ENCODE measurements around the gene TMED3. TPM values are rescaled to one million over a fixed set of nuclear protein-coding genes. Genes with fewer than 3 reads are reported as not detected.

Gene TMED3
- total RNA-seq, 4 donors from 2014 or later: 32.9 to 42.4 (median 34.6) TPM

- TF ChIP-seq CTCF (IDR thresholded peaks at IDR 0.05): no peak
- DNase-seq (ENCODE audit: low spot score) (no peak), ATAC-seq (ENCODE audit: low FRiP score) (no peak)
Measured at GRCh38 chr15:79321876-79322275, 11.0 kb downstream of the TMED3 start.

GRCh38 chr15:79322306-79322705 is 11.4 kb downstream of the TMED3 start:
- no peak for TF ChIP-seq CTCF (IDR thresholded peaks at IDR 0.05)
- DNase-seq (ENCODE audit: low spot score): no peak
- ATAC-seq (ENCODE audit: low FRiP score): no peak

- DNase-seq (ENCODE audit: low spot score): no peak
- no peak for TF ChIP-seq CTCF (IDR thresholded peaks at IDR 0.05)
- no peak for ATAC-seq (ENCODE audit: low FRiP score)
Measured at GRCh38 chr15:79322945-79323344, 12.0 kb downstream of the TMED3 start.

GRCh38 chr15:79329171-79329611 is 18.3 kb downstream of the TMED3 start:
- no peak for DNase-seq (ENCODE audit: low spot score)
- TF ChIP-seq CTCF (IDR thresholded peaks at IDR 0.05): no peak

GRCh38 chr15:79332824-79333510 is 22.1 kb downstream of the TMED3 start:
- DNase-seq (ENCODE audit: low spot score) (no peak), ATAC-seq (ENCODE audit: low FRiP score) (no peak)
- no peak for TF ChIP-seq CTCF (IDR thresholded peaks at IDR 0.05)

More at GRCh38 chr15:79329171-79329611, 18.3 kb downstream of the TMED3 start:
- no peak for ATAC-seq (ENCODE audit: low FRiP score)

- TF ChIP-seq CTCF (IDR thresholded peaks at IDR 0.05): no peak
- ATAC-seq (ENCODE audit: low FRiP score): no peak
- no peak for DNase-seq (ENCODE audit: low spot score)
Measured at GRCh38 chr15:79337591-79337990, 26.7 kb downstream of the TMED3 start.
